GM18870 (cell line): ENCODE measurements around the gene EEFSEC.

Experiments used
- ATAC-seq: cut with Tn5 transposase; IDR thresholded peaks from one replicate; pipeline ENCODE4 v1.9.1; 2021; ENCODE audit warnings: moderate library complexity; ENCODE audit not compliant: unreplicated experiment

EEFSEC gene

GRCh38 chr3:128345196-128345595 is 191.9 kb downstream of the EEFSEC start:
- ATAC-seq, result no peak

GRCh38 chr3:128346562-128346961 is 193.3 kb downstream of the EEFSEC start:
- ATAC-seq, result no peak

- ATAC-seq, result no peak
These were observed 194.0 kb downstream of the EEFSEC start for GRCh38 chr3:128347282-128347681.

GRCh38 chr3:128348075-128348474 is 194.8 kb downstream of the EEFSEC start:
- ATAC-seq, result no peak

GRCh38 chr3:128348805-128349531 is 195.7 kb downstream of the EEFSEC start:
- no peak for ATAC-seq

- ATAC-seq, result no peak
These were observed 196.8 kb downstream of the EEFSEC start for GRCh38 chr3:128349963-128350599.

- ATAC-seq, result no peak
These were observed 198.3 kb downstream of the EEFSEC start for GRCh38 chr3:128351546-128351945.

GRCh38 chr3:128352326-128352725 is 199.0 kb downstream of the EEFSEC start:
- no peak for ATAC-seq

- no peak for ATAC-seq
These were observed 200.2 kb downstream of the EEFSEC start for GRCh38 chr3:128353361-128353965.

- ATAC-seq, result no peak
These were observed 200.9 kb downstream of the EEFSEC start for GRCh38 chr3:128353991-128354687.

- ATAC-seq, result no peak
These were observed 201.7 kb downstream of the EEFSEC start for GRCh38 chr3:128354788-128355542.

GRCh38 chr3:128355543-128355919 is 202.2 kb downstream of the EEFSEC start:
- no peak for ATAC-seq

- no peak for ATAC-seq
These were observed 203.5 kb downstream of the EEFSEC start for GRCh38 chr3:128356822-128357221.

GRCh38 chr3:128357538-128357937 is 204.3 kb downstream of the EEFSEC start:
- ATAC-seq, result no peak

- ATAC-seq, result no peak
These were observed 205.0 kb downstream of the EEFSEC start for GRCh38 chr3:128358156-128358895.

- no peak for ATAC-seq
These were observed 205.9 kb downstream of the EEFSEC start for GRCh38 chr3:128359060-128359664.

- ATAC-seq, result no peak
These were observed 206.8 kb downstream of the EEFSEC start for GRCh38 chr3:128359846-128360642.

- ATAC-seq, result no peak
These were observed 207.5 kb downstream of the EEFSEC start for GRCh38 chr3:128360705-128361271.
